ENCODE measurements around the gene MGMT.

MGMT gene

DNA sequence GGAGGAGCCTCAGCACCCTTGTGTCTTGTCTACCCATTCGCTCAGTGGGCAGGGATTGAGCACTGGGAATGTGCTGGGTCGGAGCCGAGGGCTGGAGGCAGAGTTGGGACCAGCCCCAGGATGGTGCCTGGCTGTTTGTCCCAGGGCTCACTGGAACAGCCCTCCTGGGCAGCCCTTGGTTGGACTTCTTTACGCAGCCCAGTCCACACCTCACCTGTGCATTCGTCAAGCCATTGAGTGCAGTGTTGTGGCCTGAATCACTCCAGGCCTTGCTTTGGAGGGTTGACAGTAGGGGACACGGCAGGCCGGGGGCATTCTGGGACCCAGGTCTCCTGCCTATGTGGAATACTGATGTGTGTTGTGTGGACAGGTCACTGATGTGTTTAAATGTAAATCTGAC is 229.6 kb downstream of the MGMT start:
- DNase-seq: no peak

DNA sequence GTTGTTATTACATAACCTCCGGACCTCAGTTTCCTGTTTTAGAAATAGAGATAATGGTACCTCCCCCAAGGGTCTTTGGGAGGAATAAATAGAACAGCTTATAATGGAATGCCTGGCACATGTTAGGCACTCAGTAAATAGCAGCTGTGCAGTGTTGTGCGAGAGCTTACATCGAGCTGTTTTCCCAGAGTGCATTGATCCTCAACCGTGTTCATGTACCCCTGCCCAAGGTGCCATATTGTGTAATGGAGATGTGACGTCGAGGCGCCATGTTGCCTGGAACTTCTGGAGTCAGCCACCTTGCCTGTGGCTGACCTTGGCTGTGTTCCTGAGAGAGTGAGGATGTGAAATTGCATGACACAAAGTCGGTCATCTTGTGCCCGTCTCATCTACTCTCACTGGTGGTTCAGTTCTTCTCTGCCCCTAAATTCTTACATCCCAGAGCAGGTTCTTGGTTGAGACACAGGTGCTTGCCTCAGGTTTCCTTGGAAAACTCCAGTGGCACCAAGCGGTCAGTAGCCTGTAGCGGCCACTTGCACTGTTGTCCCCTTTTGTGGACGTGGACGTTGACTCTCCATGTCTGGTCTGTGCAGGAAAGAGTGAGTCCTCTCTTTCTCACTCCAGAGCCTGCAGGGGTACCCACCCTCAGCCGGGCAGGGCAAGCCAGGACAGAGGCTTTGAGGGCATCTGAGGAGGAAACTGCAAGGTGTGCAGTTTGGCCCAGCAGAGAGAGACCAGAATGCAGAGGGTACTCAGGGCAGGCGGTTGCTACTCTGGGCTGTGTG is 230.6 kb downstream of the MGMT start:
- no peak for DNase-seq

DNA sequence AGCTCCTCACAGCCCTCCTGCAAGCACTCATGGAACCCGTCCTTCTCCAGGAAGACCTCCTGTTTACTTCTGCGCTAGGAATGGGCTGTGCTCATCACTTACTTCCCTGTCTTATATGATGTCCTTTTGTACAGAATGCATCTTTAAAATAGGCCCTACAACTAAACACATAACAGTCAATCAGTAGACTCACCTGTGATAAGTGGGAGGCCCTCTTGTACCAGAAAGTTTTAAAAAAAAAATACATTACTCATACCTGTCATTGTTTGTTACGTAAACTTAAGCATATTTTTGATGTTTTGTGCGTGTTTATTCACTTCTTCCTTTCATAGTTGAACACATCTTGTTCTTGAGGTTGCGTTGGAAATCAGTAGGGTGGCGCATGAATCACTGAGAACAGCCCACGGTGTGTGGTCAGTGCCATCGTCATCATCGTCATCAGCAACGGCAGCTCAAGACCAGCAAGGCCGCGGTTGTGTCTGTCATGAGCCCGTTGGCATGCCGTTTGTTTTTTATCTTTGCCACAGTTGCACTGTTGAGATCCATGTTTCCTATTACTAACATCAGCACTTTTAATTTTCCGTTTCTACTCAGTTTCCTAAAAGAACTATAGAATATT is 232.8 kb downstream of the MGMT start:
- DNase-seq: no peak

DNA sequence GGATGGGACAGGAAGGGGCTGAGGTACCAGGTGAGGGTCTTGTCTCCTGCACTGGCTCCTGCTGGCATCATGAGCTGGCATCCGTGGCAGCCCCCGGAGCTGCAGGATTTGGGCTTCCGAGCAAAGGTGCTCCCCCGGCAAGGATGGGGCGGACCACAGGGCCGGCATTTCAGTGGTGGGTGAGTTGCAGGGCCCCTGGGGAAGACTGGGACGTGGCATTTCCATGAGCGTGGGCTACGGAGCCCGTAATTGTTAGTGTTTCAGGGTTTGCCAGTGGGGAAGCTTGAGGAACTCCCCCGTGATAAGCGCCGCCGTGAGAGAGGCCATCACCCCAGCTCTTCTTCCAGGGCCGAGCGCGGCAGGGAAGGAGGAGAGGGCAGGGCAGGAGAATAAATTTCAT is 235.6 kb downstream of the MGMT start:
- DNase-seq: no peak

DNA sequence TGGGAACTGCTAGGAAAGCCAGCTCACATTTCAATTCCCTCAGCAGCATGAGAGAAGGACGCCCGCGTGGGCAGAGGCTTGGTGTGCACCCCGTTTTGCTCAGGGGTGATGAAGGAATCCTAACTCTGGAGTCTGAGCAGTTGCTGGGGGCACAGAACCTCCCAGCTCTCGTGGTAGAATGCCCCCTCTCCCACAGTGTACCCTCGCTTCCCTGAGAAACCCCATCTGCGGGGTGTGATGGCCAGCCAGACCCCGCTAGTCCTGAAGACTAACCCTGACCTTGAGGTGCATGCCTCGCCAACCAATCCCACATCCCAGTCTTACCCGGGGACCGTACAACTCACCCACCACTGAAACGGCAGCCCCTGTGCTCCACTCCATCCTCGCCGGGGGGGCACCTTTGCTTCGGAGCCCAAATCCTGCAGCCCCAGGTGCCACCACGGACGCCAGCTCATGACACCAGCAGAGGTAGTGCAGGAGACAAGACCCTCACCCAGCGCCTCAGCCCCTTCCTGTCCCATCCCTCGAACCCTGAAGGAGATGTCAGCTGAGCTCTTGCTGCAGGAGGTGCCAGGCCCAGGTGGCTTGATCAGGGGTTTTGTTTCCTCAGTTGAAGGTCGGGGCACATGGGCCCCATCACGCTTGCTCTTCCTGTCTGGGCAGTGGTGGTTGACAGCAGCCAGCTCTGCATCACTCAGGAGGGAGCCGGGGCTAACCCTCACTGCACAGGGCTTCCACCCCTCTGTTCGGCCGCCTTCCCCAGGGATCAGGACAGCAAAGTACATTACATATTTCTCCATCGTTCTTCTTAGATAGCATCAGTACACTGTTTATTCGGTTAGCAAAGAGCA is 236.5 kb downstream of the MGMT start:
- peak in 1 of 2 experiments; percentile 81 for DNase-seq

DNA sequence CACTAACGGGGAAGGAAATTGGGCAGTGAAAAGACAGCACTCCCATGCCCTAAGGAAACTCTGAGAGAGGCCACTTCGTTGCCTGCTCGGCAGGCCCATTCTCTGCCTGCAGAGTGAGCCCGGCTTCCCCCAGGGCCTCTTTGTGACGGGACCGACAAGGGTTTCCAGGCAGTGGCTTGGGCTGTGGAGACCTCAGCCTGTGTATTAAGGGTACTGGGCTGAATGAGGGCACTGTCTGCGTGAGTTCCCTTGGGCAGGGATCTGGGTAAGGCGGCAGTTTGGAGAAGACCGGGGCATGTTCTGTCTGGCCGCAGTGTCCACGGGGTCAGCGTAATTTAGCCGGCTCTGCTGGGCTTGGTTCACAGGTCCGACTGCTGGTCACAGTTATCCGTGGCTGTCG is 237.2 kb downstream of the MGMT start:
- peak in 1 of 2 experiments; percentile 81 for DNase-seq

DNA sequence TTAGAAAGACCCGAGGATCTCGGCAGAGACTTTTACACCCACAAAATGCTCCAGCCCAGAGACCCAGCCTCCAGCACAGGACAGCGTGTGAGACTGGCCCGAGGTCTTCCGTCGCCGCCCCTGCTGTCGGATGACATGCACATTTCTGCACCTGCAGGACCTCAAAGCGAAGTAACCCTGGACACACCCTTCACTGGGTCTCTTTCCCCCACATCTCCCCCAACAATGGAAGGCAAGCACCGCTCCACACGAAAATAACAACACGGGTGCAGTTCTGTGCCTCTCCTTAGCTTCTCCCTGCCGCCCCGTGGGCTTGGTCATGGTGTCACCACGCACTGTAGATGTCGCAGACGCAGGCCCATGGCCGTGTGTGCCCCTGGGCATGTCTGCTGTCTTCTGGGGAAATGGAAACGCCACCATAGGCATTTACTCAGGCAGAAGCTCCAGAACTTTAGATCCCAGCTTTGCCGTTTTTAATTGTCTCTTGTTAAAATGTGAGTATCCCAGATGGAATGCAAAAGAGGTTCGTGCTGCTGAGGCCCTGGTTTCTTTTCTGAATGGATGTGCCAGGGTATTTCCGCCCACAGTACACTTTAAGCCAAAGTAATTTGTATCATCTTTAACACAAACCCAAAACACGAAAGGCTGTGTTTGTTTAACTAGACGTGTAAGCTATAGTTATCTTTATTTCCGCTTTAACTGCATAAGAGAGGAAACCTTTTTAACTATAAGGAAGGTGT is 237.9 kb downstream of the MGMT start:
- DNase-seq: no peak

DNA sequence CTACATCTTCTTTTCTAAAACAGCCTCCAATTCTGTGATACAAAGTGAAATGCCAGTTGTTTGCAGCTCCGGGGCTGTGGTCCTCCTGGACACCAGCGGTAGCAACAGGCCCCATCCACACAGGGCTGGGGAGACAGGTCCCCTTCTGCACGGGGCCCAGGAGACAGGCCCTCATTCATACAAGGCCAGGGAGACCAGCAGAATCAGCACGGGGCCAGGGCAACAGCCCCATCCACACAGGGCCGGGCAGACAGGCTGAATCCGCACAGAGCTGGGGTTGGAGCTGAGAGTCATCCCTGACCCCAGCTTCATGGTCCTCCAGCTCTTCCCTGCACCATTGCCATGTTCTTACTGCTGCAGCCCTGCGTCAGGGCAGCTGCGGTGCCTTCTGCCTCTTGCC is 238.6 kb downstream of the MGMT start:
- no peak for DNase-seq

DNA sequence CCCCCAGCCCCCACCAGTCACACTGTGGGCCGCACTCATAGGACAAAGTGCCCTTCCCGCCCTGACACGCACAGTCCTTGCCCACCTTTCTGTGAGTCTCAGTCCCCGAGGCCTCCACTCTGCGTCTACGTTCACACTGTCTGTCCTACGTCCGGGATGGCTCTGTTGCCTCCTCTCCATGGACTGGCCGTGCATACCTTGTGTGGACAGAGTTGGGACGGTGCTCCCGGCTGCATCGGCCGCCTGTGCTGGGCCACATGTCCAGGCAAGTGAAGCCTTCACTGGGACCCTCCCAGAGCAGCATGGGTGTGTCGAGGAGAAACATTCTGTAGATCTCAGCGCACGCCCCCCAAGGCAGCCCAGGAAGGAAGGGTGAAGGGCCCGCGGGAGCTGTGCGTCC is 239.0 kb downstream of the MGMT start:
- no peak for DNase-seq

DNA sequence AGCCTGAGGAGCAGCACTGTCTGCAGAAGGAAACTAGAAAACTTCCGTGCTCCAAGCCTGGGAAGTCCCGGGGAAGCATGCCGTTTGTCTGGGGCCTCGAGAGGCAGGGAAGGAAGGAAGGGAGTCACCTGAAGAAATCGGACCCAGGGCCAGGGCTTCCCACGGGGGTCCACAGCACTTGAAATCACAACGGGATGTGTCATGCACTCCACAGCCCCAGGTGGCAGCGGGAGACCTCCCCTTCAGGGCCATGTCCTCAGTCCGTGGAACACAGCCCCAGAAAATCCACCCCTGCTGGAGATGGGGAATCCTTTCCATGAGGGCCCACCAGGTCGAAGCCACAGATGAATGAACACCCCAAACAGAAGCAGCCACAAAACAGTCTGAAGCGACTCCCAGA is 239.5 kb downstream of the MGMT start:
- no peak for DNase-seq

DNA sequence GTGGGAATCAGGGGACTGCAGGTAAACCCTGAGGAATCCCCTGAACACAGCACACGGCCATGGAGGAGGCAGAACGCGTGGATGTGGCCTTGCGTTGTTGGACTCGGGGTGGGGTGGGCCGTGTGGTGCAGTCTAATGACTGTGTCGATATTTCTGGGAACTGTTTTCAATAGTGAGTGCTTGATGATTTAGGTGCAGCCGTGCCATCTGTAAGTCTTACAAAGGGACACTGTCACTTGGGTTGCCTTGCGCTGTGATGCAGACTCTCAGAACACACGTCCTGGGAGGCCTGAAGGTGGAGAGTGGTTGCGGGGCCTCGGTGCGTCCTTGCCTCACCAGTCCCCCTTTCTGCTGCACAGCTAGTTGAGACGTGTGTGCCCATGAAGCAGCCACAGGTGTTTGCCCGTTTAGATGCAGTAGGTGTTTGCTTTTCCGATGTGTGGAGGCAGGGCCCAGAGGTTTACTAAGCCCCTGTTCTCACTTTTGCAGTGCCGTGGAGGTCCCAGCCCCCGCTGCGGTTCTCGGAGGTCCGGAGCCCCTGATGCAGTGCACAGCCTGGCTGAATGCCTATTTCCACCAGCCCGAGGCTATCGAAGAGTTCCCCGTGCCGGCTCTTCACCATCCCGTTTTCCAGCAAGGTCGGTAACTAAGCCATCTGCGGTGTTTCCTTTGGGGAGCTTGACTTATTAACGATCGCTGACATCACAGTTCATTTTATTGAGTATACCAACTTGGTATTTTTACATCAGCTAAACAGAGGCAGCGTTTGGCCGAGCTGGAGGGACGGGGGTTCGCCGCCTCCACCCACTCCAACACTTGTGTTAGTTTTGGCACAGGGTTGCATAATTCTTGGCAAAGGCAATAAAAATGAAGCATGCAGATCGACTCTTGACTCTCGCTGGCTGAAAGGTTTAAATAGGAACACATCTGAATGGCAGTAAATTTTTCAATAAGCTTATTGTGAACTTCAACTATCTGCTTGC is 240.7 kb downstream of the MGMT start:
- no peak for DNase-seq

DNA sequence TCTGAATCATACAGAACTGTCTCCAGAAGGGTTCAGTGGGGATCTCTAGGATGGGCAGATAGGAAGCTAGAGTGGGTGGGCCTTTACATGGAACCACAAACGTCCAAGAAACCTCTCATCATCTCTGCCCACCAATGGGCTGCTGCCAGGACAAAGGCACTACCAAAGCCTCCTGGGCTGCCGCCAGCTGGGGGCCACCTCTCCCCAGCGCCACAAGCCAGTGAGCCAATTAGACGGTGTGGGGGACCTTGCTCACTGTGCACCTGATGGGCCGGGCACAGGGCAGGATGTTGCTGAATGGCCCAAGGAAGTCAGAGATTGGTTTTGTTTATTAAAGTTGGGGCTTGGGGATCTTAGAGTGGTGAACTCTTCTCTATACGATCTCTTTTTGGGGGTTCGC is 242.1 kb downstream of the MGMT start:
- DNase-seq: no peak

DNA sequence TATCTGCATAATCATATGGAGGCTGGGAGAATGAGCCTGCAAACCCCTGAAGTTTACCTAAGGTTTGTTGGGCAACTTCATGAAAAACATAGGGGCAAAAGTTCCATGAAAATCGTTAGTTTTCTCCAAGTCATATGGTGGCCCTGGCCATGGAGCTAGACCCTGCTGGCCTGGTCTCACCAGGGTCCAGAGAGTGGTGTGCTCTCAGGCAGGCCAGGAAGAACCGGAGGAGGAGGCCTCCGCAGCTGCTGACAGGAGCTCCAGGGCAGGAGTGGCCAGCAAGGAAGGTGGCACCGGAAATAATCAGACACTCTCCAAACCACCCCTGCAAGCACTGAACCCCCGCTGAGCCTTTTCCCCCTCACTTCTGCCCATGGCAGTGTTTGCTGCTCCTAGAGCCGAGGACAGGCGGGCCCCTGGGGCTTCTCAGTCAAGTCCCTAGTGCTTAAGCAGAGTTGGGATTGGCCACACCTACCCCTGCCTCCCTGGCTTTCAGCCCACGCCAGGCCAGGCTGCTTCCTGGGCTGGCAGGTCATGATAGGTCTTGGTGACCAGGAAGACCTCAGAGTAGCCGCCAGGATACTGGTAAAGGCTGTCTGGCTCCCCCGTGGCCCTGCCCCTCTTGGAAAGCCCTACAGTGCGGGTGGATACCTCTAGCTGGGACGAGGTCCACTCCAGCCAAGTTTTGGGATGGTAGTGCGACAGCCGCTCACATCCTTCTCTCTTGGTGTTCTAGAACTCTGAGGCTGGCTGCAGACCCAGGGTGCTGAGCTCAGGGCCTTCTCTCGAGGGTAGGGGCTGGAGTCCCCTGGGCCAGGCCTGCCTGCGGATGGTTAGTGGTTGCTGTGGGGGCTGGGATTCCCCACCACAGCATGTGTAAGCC is 242.8 kb downstream of the MGMT start:
- DNase-seq: no peak

DNA sequence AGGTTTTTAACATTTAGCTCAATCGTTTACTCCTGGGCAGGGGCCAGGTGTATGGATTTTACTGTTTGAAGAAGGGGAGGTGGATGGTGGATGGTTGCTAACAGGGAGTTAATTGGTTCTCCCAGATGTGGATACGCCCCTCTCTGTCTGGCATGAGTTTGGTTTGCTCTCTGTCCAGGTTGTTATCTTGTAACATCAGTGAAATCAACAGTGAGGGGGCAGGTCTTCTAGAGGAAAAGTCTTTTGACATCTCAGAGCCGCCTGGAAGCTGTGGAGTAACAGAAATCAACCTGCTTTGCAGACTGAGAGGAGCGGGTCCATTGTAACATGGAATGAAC is 243.4 kb downstream of the MGMT start:
- no peak for DNase-seq

DNA sequence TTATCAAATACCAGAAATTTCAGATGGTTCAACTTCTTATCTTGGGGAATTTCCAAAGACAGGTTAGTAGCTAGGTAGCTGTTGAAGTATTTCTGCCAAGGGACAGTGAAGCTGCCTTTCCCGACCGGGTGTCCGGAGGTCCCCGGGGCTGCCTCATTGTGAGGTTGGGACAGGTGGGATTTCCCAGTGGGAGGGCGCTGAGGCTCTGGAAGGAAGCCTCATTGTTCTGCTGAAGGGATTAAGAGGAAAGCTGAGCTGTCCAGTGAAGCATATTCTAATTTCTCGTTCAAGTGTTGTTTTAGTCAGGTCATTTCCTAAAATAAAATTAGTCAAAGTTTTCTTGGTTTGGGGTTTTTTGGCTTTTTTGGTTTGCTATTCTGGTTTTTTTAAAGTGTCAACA is 244.2 kb downstream of the MGMT start:
- no peak for DNase-seq

DNA sequence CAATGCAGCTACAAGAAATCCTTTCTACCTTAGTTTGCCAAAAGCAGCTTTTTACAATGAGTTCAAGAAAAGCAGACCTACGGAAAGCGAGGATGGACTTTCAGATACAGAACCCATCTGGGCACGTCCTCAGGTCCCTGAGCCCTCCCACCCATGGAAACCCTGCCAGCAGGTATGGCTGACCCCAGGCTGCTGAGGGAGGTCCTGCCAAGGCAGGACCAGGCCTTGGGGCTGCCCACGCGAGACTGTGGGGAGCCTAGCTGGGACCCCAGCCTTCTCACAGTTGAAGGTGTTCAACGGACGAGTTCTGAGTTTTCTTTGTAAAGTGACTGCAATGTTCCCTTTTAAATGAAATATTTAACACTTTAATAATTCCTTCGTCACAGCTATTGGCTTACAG is 245.0 kb downstream of the MGMT start:
- no peak for DNase-seq

DNA sequence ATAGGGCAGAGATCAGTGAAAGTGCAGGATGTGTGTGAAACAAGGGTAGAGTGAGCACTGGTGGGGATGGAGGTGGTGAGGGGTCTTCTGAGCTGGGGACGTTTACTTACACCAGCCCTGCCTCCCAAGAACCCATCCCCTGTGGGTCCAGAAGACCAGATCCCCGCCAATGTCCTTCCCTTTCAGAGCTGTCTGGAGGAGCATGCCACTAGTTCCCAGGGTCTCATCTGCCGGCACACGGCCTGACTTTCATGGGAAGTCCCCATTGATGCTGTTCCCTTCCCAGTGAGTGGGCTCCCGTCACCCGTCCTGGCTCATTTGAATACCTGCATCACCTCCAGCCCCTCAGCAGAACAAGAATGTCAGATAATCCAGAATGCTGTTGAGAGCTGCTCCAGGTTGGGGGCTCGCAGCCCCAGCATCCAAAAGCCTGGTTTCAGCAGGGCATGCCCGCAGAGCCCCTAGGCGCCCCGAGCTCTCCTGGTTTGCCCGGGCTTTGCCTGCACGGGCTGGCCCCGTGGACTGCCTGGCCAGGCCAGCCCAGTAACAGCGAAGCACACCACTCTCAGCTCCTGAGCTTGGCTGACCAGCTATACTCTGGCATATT is 246.7 kb downstream of the MGMT start:
- DNase-seq: no peak

DNA sequence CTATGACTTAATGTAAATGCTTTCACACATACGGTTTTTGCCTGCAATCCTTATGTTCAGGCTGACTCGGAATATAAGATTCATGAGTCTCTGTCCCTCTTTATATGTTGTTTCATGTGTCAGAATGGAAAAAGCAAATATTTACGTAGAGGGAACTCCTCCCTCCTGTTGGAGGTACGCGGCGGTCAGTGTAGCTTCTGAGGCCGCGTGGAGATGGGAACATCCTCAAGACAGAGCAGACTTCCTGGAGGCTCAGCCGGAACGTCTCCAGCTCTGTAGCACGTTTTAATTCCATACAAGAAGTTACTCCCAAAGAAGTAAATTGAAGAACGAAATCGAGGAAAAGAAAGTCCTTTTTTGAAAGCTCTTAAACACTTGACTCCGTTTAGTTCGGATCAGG is 248.8 kb downstream of the MGMT start:
- DNase-seq: no peak

DNA sequence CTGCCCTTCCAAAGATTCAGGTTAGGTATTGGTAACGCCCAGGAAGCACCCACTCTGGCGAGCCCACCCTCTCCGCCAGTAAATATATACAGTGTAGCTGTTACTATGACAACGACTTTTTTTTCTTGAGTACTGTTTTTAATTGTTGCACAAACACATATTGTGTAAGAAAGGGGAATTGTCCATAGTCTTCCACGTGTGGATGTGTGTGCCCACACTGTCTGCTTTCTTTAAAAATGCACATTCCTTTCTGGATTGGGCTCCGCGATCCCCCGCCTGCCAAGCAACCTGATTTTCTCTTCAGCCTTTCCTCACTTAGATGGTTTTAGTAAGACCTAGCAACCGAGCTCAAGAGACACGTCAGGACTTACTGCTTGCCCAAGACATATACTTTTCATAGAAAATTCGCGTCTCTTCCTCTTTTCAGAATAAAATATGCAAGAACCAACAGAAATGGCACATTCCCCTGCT is 249.2 kb downstream of the MGMT start:
- peak; percentile 16 to 17 for DNase-seq

DNA sequence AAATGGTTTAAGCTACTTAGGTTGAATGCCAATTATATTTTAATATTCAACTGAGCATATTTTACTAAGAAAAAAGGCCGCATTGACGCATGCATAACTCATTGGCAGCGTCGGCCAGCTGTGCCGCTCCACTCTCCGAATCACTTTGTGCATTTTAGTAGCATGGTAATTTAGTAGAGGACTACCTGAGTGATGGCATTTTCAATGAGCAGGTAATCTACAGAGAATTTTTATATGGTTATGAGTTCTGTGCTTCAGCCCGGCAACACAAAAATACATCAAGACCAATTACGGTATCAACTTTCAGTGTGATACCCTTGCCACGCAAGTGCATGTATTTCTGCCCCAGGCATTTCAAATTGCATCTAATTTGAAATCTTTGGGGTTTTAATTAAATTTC is 249.8 kb downstream of the MGMT start:
- no peak for DNase-seq
